Activated CD8-positive, alpha-beta memory T cell treated with anti-CD3 and anti-CD28 coated beads, Interleukin-2, amount 50 U/mL, for 1 hour (primary cell): Measurements from ENCODE around the gene NOL8.

Experiments
- DNase-seq: peaks from one replicate; pipeline ENCODE4 v3.0.0-alpha.2; 2020; ENCODE audit errors: extremely low read depth

Gene NOL8

DNA sequence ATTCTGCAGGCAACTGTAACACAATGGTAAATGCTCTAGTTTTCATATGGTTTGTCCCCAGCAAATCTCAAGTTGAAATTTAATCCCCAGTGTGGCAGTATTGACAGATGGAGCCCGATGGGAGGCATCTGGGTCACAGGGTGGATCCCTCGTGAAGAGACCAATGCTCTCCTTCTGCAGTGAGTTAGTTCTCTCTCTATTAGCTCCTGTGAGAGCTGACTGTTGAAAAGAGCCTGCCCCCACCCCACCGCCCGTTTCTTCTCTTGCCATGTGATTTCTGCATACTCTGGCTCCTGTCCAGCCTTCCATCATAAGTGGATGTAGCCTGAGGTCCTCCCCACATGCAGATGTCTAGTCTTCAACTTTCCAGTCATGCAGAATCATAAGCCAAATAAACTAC is 58.7 kb downstream of the NOL8 start:
- DNase-seq = no peak

DNA sequence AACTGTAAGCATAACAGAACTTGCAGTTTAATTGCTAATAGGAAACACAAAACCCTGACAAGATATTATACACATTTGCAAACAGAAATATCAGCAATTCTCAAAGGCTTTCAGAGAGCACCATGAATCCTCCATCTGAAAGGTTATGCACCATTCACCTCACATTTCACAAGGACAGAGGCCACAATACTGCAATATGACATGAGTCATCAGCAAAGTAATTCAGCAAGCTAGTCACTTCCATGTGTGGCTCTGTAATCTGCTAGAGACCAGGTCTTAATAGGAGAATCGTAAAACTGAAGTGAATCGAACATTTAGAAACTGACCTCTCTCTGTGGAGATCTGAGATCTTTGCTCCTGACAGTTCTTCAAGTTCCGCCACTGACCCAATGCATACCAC is 60.0 kb downstream of the NOL8 start:
- no peak for DNase-seq

DNA sequence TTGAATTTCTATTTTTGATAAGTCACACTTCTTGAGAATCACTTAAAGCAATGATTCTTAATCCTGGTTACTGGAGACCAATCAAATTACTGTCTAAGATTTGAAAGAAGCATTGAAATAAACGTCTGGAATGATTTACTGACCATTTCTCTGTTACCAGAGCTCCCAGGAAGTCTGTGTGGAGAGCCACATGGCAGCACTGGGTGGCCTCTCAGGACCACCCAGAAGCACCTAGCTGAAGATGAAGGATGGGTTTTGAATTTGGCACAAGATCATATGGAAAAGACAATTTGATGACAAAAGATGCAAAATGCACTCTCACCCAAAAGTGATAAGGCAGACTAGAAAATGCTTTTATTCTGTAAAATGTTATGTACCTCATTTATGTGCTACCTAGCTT is 62.0 kb downstream of the NOL8 start:
- DNase-seq = no peak

DNA sequence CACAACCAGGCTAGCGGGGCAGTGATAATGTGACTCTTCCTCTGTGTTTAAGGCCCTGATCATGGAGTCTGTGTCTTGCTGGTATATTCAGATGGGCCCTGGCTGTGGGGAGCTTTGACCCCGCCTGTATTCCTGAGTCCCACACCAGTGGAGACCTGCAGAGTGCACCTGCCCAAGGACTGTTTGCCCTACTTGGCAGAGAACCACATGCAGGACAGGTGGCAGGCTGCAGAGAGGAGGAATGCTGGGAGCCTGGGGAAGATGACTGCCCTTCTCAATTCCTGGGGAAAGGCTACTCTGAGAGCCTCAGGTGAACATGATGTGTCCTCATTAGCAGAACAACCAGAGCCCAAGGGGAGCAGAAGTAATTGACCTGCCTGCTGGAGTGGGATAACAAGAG is 67.8 kb downstream of the NOL8 start:
- DNase-seq = no peak

DNA sequence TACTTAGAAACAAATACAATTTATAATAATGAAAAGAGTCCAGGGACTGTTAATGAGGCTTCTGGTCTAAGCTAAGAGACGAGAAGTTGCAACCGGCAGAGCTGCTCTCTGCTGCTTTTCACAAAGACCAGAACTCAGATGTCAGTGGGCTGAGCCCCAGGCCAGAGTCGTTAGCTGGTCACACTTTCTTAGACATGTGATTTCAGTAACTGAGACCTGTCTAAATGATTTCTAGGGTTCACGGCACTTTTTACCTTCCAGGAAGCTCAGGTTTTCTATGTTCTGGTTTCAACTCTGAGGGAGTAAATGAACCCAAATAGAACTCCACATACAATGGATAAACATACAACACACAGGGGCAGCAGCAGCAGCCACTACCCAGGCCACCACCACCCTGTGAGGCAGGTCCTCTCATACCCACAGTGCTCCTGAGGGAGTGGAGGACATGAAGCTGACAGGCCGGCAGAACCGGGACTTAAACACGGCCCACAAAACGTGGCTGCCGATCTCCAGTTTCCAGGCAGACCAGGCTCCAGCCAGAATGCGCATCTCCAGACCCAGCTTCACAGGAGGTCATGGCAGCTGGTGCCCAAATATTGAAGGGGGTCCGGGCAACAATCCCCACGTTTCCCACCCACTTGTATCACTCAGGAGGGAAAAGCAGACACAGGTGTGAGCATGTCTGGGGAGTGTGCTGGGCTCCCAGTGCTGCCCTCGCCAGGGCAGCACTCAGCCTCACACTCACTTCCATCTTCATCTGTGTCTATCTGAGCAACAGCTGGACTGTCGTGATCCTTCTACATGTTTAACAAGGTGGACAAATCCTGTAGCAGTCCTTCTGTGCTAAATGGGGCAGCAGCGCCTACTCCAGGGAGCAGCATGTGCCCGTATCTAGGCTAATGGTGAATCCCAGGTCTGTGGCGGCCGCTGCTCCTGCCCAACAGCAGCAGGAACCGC is 70.5 kb downstream of the NOL8 start:
- DNase-seq = no peak

DNA sequence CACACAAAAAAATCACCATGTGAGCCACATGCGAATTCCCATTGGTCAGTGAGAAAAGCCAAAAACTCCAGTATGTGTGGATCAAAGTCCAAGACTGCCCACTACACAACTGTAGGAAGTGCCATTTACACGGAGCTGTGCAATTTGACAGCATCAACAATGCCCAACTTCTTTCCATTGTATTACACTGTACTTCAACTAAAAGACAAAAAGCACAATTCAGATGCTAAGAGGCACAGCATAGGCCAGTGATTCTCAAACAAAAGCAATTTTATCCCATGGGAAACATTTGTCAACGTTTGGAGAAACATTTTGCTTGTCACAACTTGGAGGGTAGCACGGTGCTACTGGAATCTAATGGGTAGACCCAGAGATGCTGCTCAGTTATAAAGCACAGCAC is 71.5 kb downstream of the NOL8 start:
- no peak for DNase-seq

DNA sequence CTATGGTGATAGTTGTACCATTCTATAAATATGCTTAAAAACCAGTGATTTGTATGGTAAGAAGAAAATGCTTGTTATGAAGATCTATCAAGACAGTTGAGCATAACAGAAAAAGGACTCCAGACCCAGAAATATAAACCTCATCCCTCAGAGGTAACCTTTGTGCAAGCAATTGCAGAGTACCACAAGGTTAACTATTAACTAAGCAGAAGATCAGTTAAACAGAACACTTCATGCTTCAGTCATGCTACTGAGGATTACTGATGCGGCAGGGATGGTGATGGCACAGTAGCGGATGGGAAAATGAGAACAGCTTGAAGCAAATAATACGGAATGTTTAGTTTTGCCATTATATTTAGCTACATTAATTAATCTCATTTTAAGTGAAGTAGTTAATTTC is 77.2 kb downstream of the NOL8 start:
- DNase-seq = no peak
